GM12801 (cell line): ENCODE data around the gene ZBED5.

ENCODE experiments used
- TF ChIP-seq, protein P1 (sequence below): IDR thresholded peaks from one replicate; pipeline ENCODE4 v1.5.1; 2011; ENCODE audit warnings: control low read depth; ENCODE audit not compliant: insufficient read length; ENCODE audit errors: extremely low read depth

ZBED5 gene

DNA sequence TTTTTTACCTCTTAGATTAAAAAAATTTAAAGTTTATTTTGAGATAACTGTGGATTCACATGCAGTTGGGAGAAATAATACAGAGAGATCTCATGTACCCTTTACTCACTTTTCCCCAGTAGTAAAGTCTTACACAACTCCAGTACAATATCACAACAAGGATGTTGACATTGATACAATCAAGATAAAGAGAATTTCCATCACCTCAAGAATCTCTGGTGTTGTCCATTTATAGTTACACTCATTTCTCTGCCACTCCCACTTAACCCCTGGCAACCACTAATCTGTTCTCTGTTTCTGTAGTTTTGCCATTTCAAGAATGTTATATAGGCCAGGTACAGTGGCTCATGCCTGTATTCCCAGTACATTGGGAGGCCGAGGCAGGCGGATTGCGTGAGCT, 10.5 kb upstream of the ZBED5 start:
- TF ChIP-seq, protein P1, sequence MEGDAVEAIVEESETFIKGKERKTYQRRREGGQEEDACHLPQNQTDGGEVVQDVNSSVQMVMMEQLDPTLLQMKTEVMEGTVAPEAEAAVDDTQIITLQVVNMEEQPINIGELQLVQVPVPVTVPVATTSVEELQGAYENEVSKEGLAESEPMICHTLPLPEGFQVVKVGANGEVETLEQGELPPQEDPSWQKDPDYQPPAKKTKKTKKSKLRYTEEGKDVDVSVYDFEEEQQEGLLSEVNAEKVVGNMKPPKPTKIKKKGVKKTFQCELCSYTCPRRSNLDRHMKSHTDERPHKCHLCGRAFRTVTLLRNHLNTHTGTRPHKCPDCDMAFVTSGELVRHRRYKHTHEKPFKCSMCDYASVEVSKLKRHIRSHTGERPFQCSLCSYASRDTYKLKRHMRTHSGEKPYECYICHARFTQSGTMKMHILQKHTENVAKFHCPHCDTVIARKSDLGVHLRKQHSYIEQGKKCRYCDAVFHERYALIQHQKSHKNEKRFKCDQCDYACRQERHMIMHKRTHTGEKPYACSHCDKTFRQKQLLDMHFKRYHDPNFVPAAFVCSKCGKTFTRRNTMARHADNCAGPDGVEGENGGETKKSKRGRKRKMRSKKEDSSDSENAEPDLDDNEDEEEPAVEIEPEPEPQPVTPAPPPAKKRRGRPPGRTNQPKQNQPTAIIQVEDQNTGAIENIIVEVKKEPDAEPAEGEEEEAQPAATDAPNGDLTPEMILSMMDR: no peak

DNA sequence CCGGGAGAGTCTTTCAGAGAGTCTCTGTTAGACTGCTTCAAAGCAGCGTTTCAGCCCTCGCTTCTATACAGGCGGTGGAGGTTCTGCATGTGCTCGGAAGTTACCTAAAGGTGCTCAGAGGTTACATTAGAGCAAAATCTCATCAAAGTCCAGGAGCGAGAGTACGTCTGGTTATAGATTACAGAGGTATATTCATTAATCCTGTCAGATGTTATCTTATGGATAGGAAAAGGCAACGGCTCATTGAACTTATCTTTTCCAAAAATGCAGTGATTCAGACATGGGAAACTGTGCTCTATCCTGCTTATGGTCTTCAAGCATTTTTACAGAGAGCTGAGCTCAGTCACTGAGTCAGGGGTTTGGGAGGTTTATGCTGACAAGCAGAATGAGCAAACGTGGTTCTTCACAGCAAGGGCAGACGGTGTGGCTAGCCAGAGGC, 9.1 kb upstream of the ZBED5 start:
- TF ChIP-seq, protein P1: no peak

DNA sequence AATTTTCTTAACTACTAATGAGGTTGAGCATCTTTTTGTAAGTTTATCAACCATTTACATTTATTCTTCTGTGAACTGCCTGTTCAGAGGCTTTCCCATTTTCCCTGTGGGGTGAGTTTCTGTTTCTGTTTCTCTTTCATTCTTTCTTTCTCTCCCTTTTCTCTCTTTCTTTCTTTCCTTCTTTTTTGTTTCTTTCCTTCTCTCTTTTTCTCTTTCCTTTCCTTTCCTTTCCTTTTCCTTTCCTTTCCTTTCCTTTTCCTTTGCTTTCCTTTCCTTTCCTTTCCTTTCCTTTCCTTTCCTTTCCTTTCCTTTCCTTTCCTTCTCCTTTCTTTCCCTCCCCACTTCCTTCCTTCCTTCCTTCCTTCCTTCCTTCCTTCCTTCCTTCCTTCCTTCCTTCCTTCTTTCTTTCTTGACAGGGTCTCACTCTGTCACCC, 8.0 kb upstream of the ZBED5 start:
- TF ChIP-seq, protein P1: no peak

DNA sequence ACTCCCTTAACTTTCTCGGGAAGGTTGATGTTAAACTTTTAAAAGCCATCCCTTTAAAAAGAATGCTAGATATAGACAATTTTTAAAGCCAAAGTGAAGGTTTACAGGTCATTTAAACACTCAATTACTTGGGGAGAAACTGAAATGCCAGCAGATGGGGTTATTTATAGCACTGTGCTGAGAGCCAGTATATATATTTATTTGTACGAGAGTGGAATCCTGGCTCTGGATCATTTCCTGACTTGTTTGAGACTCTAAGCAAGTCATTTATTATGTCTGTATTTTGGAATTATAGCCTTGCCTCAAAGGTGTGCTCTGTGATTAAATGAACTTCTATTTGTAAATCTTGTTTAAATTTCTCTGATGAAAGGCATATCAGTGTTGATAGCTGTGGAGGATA, 6.8 kb upstream of the ZBED5 start:
- TF ChIP-seq, protein P1: no peak

DNA sequence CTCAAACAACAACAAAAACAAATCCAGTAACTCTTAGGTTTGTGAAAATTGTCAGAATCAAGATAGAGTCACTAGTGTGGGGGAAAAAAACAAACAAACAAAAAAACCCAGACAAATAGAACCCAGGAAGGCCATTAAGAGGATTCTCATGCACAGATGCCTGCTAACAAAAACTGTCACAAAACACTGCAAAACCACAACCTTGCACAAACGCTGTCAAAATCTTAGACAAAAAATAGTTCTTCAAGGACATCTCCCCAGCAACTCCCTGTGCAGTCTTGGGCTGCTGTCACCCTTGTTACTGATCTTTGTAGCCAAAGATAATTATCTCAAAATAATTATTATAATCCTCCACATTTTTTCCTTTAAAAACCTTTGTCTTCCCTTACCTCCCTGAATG, 4.6 kb upstream of the ZBED5 start:
- TF ChIP-seq, protein P1: no peak

DNA sequence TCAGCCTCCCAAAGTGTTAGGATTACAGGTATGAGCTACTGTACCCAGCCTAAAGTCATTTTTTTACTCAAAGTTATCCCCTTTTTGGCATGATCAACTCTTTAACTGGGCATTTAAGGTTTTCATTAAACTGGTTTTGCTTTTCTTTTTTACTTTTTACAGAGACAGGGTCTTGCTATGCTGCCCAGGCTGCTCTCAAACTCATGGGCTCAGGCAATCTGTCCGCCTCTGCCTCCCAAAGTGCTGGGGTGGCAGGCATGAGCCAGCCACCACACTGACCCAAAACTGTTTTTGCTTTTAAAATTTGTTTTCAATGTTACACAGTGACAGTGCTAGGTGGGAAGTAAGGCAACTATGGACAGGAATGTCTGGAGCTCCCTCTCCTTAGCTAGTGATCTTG, 3.9 kb upstream of the ZBED5 start:
- TF ChIP-seq, protein P1: no peak

DNA sequence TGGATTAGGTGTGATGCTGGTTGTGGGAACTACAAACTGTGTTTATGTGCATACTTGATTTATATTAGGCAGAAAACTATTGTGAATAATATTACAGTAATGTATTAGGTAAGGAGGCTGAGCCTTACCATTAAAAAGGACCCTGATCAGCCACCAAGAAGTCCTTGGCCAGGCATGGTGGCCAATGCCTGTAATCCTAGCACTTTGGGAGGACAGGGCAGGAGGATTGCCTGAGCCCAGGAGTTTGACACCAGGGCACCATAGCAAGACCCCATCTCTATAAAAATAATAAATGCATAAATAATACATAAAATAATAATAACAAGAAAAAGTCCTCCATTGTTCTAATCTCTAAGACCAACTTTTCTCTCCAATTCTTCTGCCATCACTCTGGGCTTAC, 3.2 kb upstream of the ZBED5 start:
- TF ChIP-seq, protein P1: no peak
